Measurements from ENCODE around the gene KRTAP10-12.

The KRTAP10-12 gene

GRCh38 chr21:44699502-44700001 lies 2.6 kb downstream of the KRTAP10-12 start:
- DNase-seq (ENCODE audit: low read depth), result no peak

- DNase-seq (ENCODE audit: low read depth), result no peak
These were observed 3.4 kb downstream of the KRTAP10-12 start for GRCh38 chr21:44700101-44701022.

GRCh38 chr21:44701023-44701400 lies 4.0 kb downstream of the KRTAP10-12 start:
- no peak for DNase-seq (ENCODE audit: low read depth)

GRCh38 chr21:44701541-44701940 lies 4.6 kb downstream of the KRTAP10-12 start:
- no peak for DNase-seq (ENCODE audit: low read depth)

GRCh38 chr21:44702111-44702972 lies 5.4 kb downstream of the KRTAP10-12 start:
- DNase-seq (ENCODE audit: low read depth), result no peak

GRCh38 chr21:44702973-44703730 lies 6.2 kb downstream of the KRTAP10-12 start:
- no peak for DNase-seq (ENCODE audit: low read depth)

GRCh38 chr21:44703731-44704635 lies 7.0 kb downstream of the KRTAP10-12 start:
- no peak for DNase-seq (ENCODE audit: low read depth)

GRCh38 chr21:44704636-44705001 lies 7.6 kb downstream of the KRTAP10-12 start:
- DNase-seq (ENCODE audit: low read depth), result no peak

- no peak for DNase-seq (ENCODE audit: low read depth)
These were observed 9.2 kb downstream of the KRTAP10-12 start for GRCh38 chr21:44706026-44706705.

GRCh38 chr21:44706706-44707581 lies 10.0 kb downstream of the KRTAP10-12 start:
- DNase-seq (ENCODE audit: low read depth), result no peak

GRCh38 chr21:44708213-44708865 lies 11.4 kb downstream of the KRTAP10-12 start:
- no peak for DNase-seq (ENCODE audit: low read depth)

GRCh38 chr21:44708866-44709425 lies 12.0 kb downstream of the KRTAP10-12 start:
- DNase-seq (ENCODE audit: low read depth), result no peak

- DNase-seq (ENCODE audit: low read depth), result no peak
These were observed 12.7 kb downstream of the KRTAP10-12 start for GRCh38 chr21:44709426-44710293.

GRCh38 chr21:44710294-44710665 lies 13.3 kb downstream of the KRTAP10-12 start:
- DNase-seq (ENCODE audit: low read depth), result no peak

- no peak for DNase-seq (ENCODE audit: low read depth)
These were observed 13.9 kb downstream of the KRTAP10-12 start for GRCh38 chr21:44710756-44711326.

GRCh38 chr21:44711327-44712202 lies 14.6 kb downstream of the KRTAP10-12 start, which contains the start of gene TSPEAR:
Gene TSPEAR, minus strand, starts transcription at chr21:44711572. Its CDS starts 58 bp downstream, at chr21:44711514.
- DNase-seq (ENCODE audit: low read depth), result no peak
